GM19240 (cell line): Measurements from ENCODE around the gene FCAR.
"Not testable (repeated sequence)": the region's sequence is repeated elsewhere in the genome, so short reads cannot be mapped to it uniquely, and the experiment has no call there.

ENCODE experiments used
- DNase-seq: peaks from one replicate; pipeline ENCODE4 v3.0.0; 2011; ENCODE audit warnings: low spot score; ENCODE audit not compliant: insufficient read length

The FCAR gene

GRCh38 chr19:54873990-54874389, at the start of gene FCAR:
Gene FCAR, plus strand, starts transcription at chr19:54874235. Its CDS starts 55 bp downstream, at chr19:54874290.
- no peak for DNase-seq

GRCh38 chr19:54824416-54824815, 49.6 kb upstream of the FCAR start:
- DNase-seq, result not testable (repeated sequence)

- DNase-seq, result not testable (repeated sequence)
These were observed 48.7 kb upstream of the FCAR start for GRCh38 chr19:54825326-54825725.

- DNase-seq, result not testable (repeated sequence)
These were observed 46.0 kb upstream of the FCAR start for GRCh38 chr19:54828064-54828463.

GRCh38 chr19:54832496-54832895, 41.5 kb upstream of the FCAR start, which contains the start of gene KIR2DS4:
Gene KIR2DS4, plus strand, starts transcription at chr19:54832676.
- DNase-seq, result not testable (repeated sequence)

- DNase-seq, result not testable (repeated sequence)
These were observed 38.9 kb upstream of the FCAR start for GRCh38 chr19:54835126-54835525.

GRCh38 chr19:54837522-54837921, 36.5 kb upstream of the FCAR start:
- not testable (repeated sequence) for DNase-seq

- DNase-seq, result not testable (repeated sequence)
These were observed 30.9 kb upstream of the FCAR start for GRCh38 chr19:54843171-54843570.

GRCh38 chr19:54850061-54850640, 23.9 kb upstream of the FCAR start, which contains the start of gene KIR3DL2:
Gene KIR3DL2, plus strand, starts transcription at chr19:54850443. Its CDS starts 33 bp downstream, at chr19:54850476.
- not testable (repeated sequence) for DNase-seq

- no peak for DNase-seq
These were observed 23.1 kb upstream of the FCAR start for GRCh38 chr19:54850930-54851329.

- no peak for DNase-seq
These were observed 22.7 kb upstream of the FCAR start for GRCh38 chr19:54851353-54851752.

- DNase-seq, result not testable (repeated sequence)
These were observed 18.8 kb upstream of the FCAR start for GRCh38 chr19:54855241-54855640.

GRCh38 chr19:54858476-54858875, 15.6 kb upstream of the FCAR start:
- DNase-seq, result not testable (repeated sequence)

- not testable (repeated sequence) for DNase-seq
These were observed 14.6 kb upstream of the FCAR start for GRCh38 chr19:54859421-54859820.

GRCh38 chr19:54863459-54863858, 10.6 kb upstream of the FCAR start:
- not testable (repeated sequence) for DNase-seq

GRCh38 chr19:54871696-54872095, 2.3 kb upstream of the FCAR start:
- no peak for DNase-seq

GRCh38 chr19:54875506-54875905, 1.5 kb downstream of the FCAR start:
- DNase-seq, result no peak

- no peak for DNase-seq
These were observed 3.4 kb downstream of the FCAR start for GRCh38 chr19:54877471-54877870.

GRCh38 chr19:54881884-54882283, 7.8 kb downstream of the FCAR start:
- no peak for DNase-seq

- DNase-seq, result no peak
These were observed 8.7 kb downstream of the FCAR start for GRCh38 chr19:54882758-54883157.

GRCh38 chr19:54883228-54883627, 9.2 kb downstream of the FCAR start:
- DNase-seq, result no peak

- DNase-seq, result no peak
These were observed 14.2 kb downstream of the FCAR start for GRCh38 chr19:54888239-54888638.

GRCh38 chr19:54889566-54889965, 15.5 kb downstream of the FCAR start:
- no peak for DNase-seq
